Measurements from ENCODE around the gene RAPSN.

Gene RAPSN

GRCh38 chr11:47477753-47478152 is 28.8 kb upstream of the RAPSN start:
- Histone ChIP-seq H2AFZ (ENCODE audit: low read length) (no peak overlapping the region), H3K27ac (ENCODE audit: low read depth, low read length, poor library complexity, severe bottlenecking) (no peak overlapping the region)

DNA sequence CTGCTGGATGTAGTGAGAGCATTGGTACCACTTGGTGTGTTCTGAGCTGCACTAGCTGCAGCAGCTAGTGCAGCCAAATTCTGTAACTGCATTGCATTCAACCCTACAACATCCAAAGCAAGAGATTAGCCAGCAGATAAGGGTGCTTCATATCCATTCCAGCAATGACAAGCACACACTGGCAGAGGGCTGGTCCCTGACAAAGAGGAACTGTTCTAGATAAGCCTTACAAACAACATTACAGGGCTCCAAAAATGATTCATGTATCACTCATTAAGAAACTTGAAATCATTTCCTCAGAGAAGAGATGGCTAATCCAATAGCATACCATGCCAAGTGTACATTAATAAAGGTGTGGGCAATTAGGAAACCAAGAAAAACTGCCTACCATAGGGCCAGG is 28.4 kb upstream of the RAPSN start:
- H3K9me3 ChIP-seq (ENCODE audit: low read length) = no peaks in the 10 kb centered on the region
- H3F3A ChIP-seq (ENCODE audit: insufficient read depth, low read length) = no peaks in the 10 kb centered on the region
- no peak overlapping the region for H3K27ac ChIP-seq (ENCODE audit: low read depth, low read length, poor library complexity, severe bottlenecking)
- no peaks in the 10 kb centered on the region for H4K20me1 ChIP-seq (ENCODE audit: insufficient read depth, low read length)
- no peak overlapping the region for H3K9ac ChIP-seq (ENCODE audit: low read length)
- no peak overlapping the region for H3K4me2 ChIP-seq (ENCODE audit: low read length)
- no peak overlapping the region for H3K4me3 ChIP-seq (ENCODE audit: low read depth, low read length, poor library complexity, severe bottlenecking)
- no peaks in the 10 kb centered on the region for H3K27me3 ChIP-seq (ENCODE audit: insufficient read depth, low read length)
- no peak overlapping the region for H2AFZ ChIP-seq (ENCODE audit: low read length)
- H3K36me3 ChIP-seq (ENCODE audit: insufficient read depth, low read length) = peaks cover 97% of the 10 kb centered on the region
- no peaks in the 10 kb centered on the region for H3K79me2 ChIP-seq (ENCODE audit: insufficient read depth, low read length)
- H3K9me2 ChIP-seq (ENCODE audit: low read depth, low read length) = no peaks in the 10 kb centered on the region
- H3K4me1 ChIP-seq (ENCODE audit: insufficient read depth, low read length, severe bottlenecking) = no peaks in the 10 kb centered on the region
- TF ChIP-seq, protein P1, sequence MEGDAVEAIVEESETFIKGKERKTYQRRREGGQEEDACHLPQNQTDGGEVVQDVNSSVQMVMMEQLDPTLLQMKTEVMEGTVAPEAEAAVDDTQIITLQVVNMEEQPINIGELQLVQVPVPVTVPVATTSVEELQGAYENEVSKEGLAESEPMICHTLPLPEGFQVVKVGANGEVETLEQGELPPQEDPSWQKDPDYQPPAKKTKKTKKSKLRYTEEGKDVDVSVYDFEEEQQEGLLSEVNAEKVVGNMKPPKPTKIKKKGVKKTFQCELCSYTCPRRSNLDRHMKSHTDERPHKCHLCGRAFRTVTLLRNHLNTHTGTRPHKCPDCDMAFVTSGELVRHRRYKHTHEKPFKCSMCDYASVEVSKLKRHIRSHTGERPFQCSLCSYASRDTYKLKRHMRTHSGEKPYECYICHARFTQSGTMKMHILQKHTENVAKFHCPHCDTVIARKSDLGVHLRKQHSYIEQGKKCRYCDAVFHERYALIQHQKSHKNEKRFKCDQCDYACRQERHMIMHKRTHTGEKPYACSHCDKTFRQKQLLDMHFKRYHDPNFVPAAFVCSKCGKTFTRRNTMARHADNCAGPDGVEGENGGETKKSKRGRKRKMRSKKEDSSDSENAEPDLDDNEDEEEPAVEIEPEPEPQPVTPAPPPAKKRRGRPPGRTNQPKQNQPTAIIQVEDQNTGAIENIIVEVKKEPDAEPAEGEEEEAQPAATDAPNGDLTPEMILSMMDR (IDR thresholded peaks at IDR 0.05; ENCODE audit: low read length) = no peak
- TF ChIP-seq EZH2 (IDR thresholded peaks at IDR 0.05; ENCODE audit: borderline replicate concordance, low read length) = no peak

More at GRCh38 chr11:47477753-47478152, 28.8 kb upstream of the RAPSN start:
- Histone ChIP-seq H3K79me2 (ENCODE audit: insufficient read depth, low read length) (no peaks in the 10 kb centered on the region), H4K20me1 (ENCODE audit: insufficient read depth, low read length) (no peaks in the 10 kb centered on the region), H3K27me3 (ENCODE audit: insufficient read depth, low read length) (no peaks in the 10 kb centered on the region), H3K9me3 (ENCODE audit: low read length) (no peaks in the 10 kb centered on the region), H3K36me3 (ENCODE audit: insufficient read depth, low read length) (peaks cover 97% of the 10 kb centered on the region), H3K9me2 (ENCODE audit: low read depth, low read length) (no peaks in the 10 kb centered on the region), H3K9ac (ENCODE audit: low read length) (no peak overlapping the region), H3K4me1 (ENCODE audit: insufficient read depth, low read length, severe bottlenecking) (no peaks in the 10 kb centered on the region), H3K4me2 (ENCODE audit: low read length) (no peak overlapping the region), H3F3A (ENCODE audit: insufficient read depth, low read length) (no peaks in the 10 kb centered on the region), H3K4me3 (ENCODE audit: low read depth, low read length, poor library complexity, severe bottlenecking) (no peak overlapping the region)
- TF ChIP-seq, protein P1 (IDR thresholded peaks at IDR 0.05; ENCODE audit: low read length) = no peak
- no peak for TF ChIP-seq EZH2 (IDR thresholded peaks at IDR 0.05; ENCODE audit: borderline replicate concordance, low read length)

GRCh38 chr11:47470671-47471070 is 21.7 kb upstream of the RAPSN start:
- Histone ChIP-seq H3K27ac (ENCODE audit: low read depth, low read length, poor library complexity, severe bottlenecking) (no peak overlapping the region), H3K79me2 (ENCODE audit: insufficient read depth, low read length) (no peaks in the 10 kb centered on the region), H3K27me3 (ENCODE audit: insufficient read depth, low read length) (no peaks in the 10 kb centered on the region), H2AFZ (ENCODE audit: low read length) (no peak overlapping the region), H3K9me3 (ENCODE audit: low read length) (no peaks in the 10 kb centered on the region), H3K9me2 (ENCODE audit: low read depth, low read length) (no peaks in the 10 kb centered on the region), H4K20me1 (ENCODE audit: insufficient read depth, low read length) (no peaks in the 10 kb centered on the region), H3K4me2 (ENCODE audit: low read length) (no peak overlapping the region), H3K4me3 (ENCODE audit: low read depth, low read length, poor library complexity, severe bottlenecking) (no peak overlapping the region), H3K36me3 (ENCODE audit: insufficient read depth, low read length) (peaks cover 93% of the 10 kb centered on the region), H3K9ac (ENCODE audit: low read length) (no peak overlapping the region), H3K4me1 (ENCODE audit: insufficient read depth, low read length, severe bottlenecking) (no peaks in the 10 kb centered on the region), H3F3A (ENCODE audit: insufficient read depth, low read length) (no peaks in the 10 kb centered on the region)
- no peak for TF ChIP-seq EZH2 (IDR thresholded peaks at IDR 0.05; ENCODE audit: borderline replicate concordance, low read length)
- TF ChIP-seq, protein P1 (IDR thresholded peaks at IDR 0.05; ENCODE audit: low read length) = no peak

All from OCI-LY1 (cell line).